Endothelial cell (in vitro differentiated cells): ENCODE results near the gene VIPR2. TPM values are rescaled to one million over a fixed set of nuclear protein-coding genes. Genes with fewer than 3 reads are reported as not detected.

ENCODE experiments used
- DNase-seq: peaks from one replicate; pipeline ENCODE4 v3.0.0; 2021; ENCODE audit warnings: low spot score
- H3K27ac Mint-ChIP-seq: one replicate; pipeline ENCODE4 v1.8.0; 2021; ENCODE audit warnings: mixed read lengths, inconsistent platforms; ENCODE audit not compliant: unreplicated experiment
- H3K27me3 Mint-ChIP-seq: one replicate; pipeline ENCODE4 v1.8.0; 2021; ENCODE audit warnings: mild to moderate bottlenecking, moderate library complexity, mixed read lengths, inconsistent platforms; ENCODE audit not compliant: unreplicated experiment
- H3K36me3 Mint-ChIP-seq: one replicate; pipeline ENCODE4 v1.8.0; 2021; ENCODE audit warnings: mild to moderate bottlenecking, low read depth, mixed read lengths, inconsistent platforms; ENCODE audit not compliant: unreplicated experiment
- H3K4me1 Mint-ChIP-seq: one replicate; pipeline ENCODE4 v1.8.0; 2021; ENCODE audit warnings: mild to moderate bottlenecking, mixed read lengths, inconsistent platforms; ENCODE audit not compliant: unreplicated experiment
- H3K4me3 Mint-ChIP-seq: one replicate; pipeline ENCODE4 v1.8.0; 2021; ENCODE audit warnings: mild to moderate bottlenecking, mixed read lengths, inconsistent platforms; ENCODE audit not compliant: unreplicated experiment
- H3K9me3 Mint-ChIP-seq: one replicate; pipeline ENCODE4 v1.8.0; 2021; ENCODE audit warnings: mixed read lengths, inconsistent platforms; ENCODE audit not compliant: unreplicated experiment
- CTCF ChIP-seq: fragments of 200-600 bp; sonication (generic); IDR thresholded peaks from one replicate; pipeline ENCODE4 v1.5.0; 2021; ENCODE audit warnings: antibody characterized with exemption; ENCODE audit not compliant: unreplicated experiment
- total RNA-seq: library from RNA; stranded (reverse); fragmentation: NEBNext Ultra II Directional; extraction: Animal tissue kit (Norgen Biotek cat#: 25700); gene quantifications from one replicate; pipeline ENCODE4 v1.2.1, GENCODE V29; 2021; ENCODE audit not compliant: unreplicated experiment

The VIPR2 gene
- total RNA-seq, 1 donor from 2014 or later = 2.4 TPM

- H3K4me1 Mint-ChIP-seq = peaks cover 6% of the 10 kb centered on the region
- no peaks in the 10 kb centered on the region for H3K9me3 Mint-ChIP-seq
- no peaks in the 10 kb centered on the region for H3K27me3 Mint-ChIP-seq
- H3K27ac Mint-ChIP-seq = no peak overlapping the region
- peaks cover 5% of the 10 kb centered on the region for H3K36me3 Mint-ChIP-seq
- H3K4me3 Mint-ChIP-seq = no peak overlapping the region
- no peak for TF ChIP-seq CTCF
- no peak for DNase-seq
Measured at GRCh38 chr7:158993591-158993990, 151.1 kb downstream of the VIPR2 start.

GRCh38 chr7:158992759-158993158 lies 151.9 kb downstream of the VIPR2 start:
- Mint-ChIP-seq H3K4me1 (peaks cover 6% of the 10 kb centered on the region), H3K27me3 (no peaks in the 10 kb centered on the region), H3K36me3 (peaks cover 5% of the 10 kb centered on the region), H3K27ac (no peak overlapping the region), H3K4me3 (no peak overlapping the region), H3K9me3 (no peaks in the 10 kb centered on the region)
- no peak for DNase-seq
- no peak for TF ChIP-seq CTCF

GRCh38 chr7:158991824-158992621 lies 152.6 kb downstream of the VIPR2 start:
- no peak for DNase-seq
- H3K4me3 Mint-ChIP-seq = no peak overlapping the region
- H3K36me3 Mint-ChIP-seq = peaks cover 5% of the 10 kb centered on the region
- H3K27me3 Mint-ChIP-seq = no peaks in the 10 kb centered on the region
- H3K4me1 Mint-ChIP-seq = peaks cover 6% of the 10 kb centered on the region
- no peaks in the 10 kb centered on the region for H3K9me3 Mint-ChIP-seq
- TF ChIP-seq CTCF = no peak
- H3K27ac Mint-ChIP-seq = no peak overlapping the region

GRCh38 chr7:158988996-158989395 lies 155.7 kb downstream of the VIPR2 start:
- DNase-seq = no peak
- Mint-ChIP-seq H3K27ac (no peak overlapping the region), H3K27me3 (no peaks in the 10 kb centered on the region), H3K36me3 (peaks cover 11% of the 10 kb centered on the region), H3K9me3 (peaks cover 8% of the 10 kb centered on the region), H3K4me1 (peaks cover 6% of the 10 kb centered on the region), H3K4me3 (no peak overlapping the region)
- no peak for TF ChIP-seq CTCF

- no peaks in the 10 kb centered on the region for H3K27me3 Mint-ChIP-seq
- DNase-seq = no peak
- H3K9me3 Mint-ChIP-seq = peaks cover 8% of the 10 kb centered on the region
- no peak overlapping the region for H3K4me3 Mint-ChIP-seq
- peaks cover 11% of the 10 kb centered on the region for H3K36me3 Mint-ChIP-seq
- H3K27ac Mint-ChIP-seq = no peak overlapping the region
- TF ChIP-seq CTCF = no peak
- peaks cover 6% of the 10 kb centered on the region for H3K4me1 Mint-ChIP-seq
Measured at GRCh38 chr7:158988302-158988862, 156.3 kb downstream of the VIPR2 start.
